ENCODE results near the gene ASIC1. TPM values are rescaled to one million over a fixed set of nuclear protein-coding genes. Genes with fewer than 3 reads are reported as not detected.

Gene ASIC1
- total and polyA plus RNA-seq, 7 donors, result 0.20 to 0.82 (median 0.32) TPM

DNA sequence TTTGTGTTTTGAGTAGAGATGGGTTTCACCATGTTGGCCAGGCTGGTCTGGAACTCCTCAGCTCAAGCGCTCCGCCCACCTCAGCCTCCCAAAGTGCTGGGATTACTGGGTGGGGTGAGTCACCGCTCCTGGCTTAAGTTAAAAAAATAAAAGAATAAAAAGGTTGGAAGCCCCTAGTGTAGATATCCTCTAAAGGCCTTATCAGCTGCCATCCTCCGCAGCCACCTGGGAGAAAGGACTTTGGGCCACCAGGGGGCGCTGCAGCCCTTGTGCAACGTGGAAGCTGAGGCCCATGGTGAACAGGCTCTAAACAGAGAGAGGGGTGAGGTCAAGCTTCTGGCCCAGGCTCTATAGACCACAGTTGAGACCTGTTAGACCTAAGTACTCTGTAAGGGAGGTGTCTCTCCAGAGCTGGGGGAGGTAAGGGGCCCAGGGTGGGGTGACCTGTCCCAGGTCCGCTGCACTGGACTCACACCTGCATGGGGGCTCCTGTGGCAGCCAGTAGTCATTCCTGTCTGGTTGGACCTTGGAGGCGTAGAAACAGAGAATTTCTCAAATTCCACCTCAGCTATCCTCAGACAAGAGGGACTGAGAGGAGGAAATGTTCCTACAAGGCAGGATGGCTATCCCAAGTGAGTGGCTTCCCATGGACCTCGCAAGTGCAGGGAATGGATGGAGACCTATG is 18.1 kb upstream of the ASIC1 start:
- H3K27me3 ChIP-seq (ENCODE audit: insufficient read depth in 3 of 3, low read length in 2 of 3), result peaks cover 0 to 10% (median 0%) of the 10 kb centered on the region in 3 donors
- ATAC-seq (peak; percentile 76 to 92 (median 84)), DNase-seq (peak; percentile 85 to 91)
- H3K36me3 ChIP-seq (ENCODE audit: insufficient read depth in 1 of 2, low read depth in 1 of 2), result no peaks in the 10 kb centered on the region
- 50 to 59% (median 53%) methylated on average over 9 of the region's 9 CpGs for WGBS, 3 donors
- H3K9me3 ChIP-seq, result no peaks in the 10 kb centered on the region
- no peak overlapping the region for H3K4me3 ChIP-seq
- H3K27ac ChIP-seq, result no peak overlapping the region
- H3K4me1 ChIP-seq, result no peaks in the 10 kb centered on the region
- intact Hi-C loops (cut with DNase I), result loop anchor here in 1 of 2 donors (1.0 kb wide), 1 partner anchor 31 kb away; no protein-coding TSS in a partner anchor
- TF ChIP-seq, protein P1, sequence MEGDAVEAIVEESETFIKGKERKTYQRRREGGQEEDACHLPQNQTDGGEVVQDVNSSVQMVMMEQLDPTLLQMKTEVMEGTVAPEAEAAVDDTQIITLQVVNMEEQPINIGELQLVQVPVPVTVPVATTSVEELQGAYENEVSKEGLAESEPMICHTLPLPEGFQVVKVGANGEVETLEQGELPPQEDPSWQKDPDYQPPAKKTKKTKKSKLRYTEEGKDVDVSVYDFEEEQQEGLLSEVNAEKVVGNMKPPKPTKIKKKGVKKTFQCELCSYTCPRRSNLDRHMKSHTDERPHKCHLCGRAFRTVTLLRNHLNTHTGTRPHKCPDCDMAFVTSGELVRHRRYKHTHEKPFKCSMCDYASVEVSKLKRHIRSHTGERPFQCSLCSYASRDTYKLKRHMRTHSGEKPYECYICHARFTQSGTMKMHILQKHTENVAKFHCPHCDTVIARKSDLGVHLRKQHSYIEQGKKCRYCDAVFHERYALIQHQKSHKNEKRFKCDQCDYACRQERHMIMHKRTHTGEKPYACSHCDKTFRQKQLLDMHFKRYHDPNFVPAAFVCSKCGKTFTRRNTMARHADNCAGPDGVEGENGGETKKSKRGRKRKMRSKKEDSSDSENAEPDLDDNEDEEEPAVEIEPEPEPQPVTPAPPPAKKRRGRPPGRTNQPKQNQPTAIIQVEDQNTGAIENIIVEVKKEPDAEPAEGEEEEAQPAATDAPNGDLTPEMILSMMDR (IDR thresholded peaks at IDR 0.05), result peak; percentile 86

DNA sequence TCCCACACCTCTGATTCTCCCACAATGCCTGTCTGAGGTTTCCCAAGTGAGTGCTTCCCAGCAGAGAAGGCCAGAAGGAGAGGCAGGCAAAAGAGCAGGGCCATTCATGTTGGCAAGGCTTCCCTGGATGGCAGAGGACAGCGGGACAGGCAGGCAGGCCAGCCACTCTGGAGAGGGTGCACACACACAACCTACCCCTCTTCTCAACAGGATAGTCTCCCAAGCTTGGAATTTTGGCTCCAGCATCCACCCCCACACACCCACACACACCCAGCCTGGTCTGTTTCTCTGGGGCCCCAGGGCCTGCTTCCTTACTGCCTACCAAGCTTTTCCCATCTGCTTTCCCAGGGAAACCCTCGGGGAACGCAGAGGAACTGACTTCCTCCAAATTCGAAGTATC is 16.7 kb upstream of the ASIC1 start:
- H3K4me1 ChIP-seq, result no peaks in the 10 kb centered on the region
- 55 to 65% (median 63%) methylated on average over 4 of the region's 4 CpGs for WGBS, 3 donors
- no peaks in the 10 kb centered on the region for H3K9me3 ChIP-seq
- no peak overlapping the region for H3K4me3 ChIP-seq
- H3K27me3 ChIP-seq (ENCODE audit: insufficient read depth in 3 of 3, low read length in 2 of 3), result peaks cover 0 to 4% (median 0%) of the 10 kb centered on the region in 3 donors
- TF ChIP-seq, protein P1 (IDR thresholded peaks at IDR 0.05), result no peak
- H3K27ac ChIP-seq, result no peak overlapping the region
- intact Hi-C loops (cut with DNase I), result no loop called here
- no peak for ATAC-seq
- no peak for DNase-seq
- no peaks in the 10 kb centered on the region for H3K36me3 ChIP-seq (ENCODE audit: insufficient read depth in 1 of 2, low read depth in 1 of 2)

DNA sequence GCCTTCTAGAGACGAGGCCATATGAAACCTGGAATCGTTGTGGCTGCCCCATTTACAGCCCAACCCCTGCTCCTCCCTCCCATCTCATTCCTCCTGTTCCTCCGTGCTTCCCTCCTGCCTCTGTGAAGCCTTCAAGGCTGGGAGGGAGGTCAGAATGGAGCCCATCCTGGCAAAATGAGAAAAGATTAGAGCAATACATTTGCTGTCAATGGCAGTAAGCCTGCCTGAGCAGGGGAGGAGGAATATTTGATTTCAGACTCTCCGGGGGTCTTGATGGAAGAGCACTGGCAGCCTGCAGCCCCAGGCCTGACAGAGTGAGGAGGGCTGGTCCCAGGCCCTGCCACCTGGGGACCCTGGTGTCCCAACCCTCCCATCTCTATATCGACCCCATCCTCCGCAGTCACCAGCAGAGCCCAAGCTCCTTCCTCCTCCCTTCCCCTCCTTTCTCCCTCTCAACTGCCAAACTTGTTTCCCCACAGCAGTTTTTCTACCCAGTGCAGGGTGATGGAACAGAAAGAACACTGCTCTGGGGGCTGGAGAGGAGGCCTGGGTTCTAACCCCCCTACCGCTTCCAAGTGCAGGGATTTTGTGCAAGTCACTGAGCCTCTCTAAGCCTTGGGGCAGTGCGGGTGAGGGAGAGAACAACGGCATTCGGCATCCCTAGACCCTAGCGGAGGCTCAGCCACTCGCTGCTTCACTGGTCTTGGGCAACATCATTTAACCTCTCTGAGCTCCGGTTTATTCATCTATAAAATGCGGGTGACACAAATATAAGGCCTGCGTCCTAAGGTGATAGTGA is 16.1 kb upstream of the ASIC1 start:
- Histone ChIP-seq H3K27ac (no peak overlapping the region), H3K9me3 (no peaks in the 10 kb centered on the region), H3K4me3 (no peak overlapping the region), H3K27me3 (ENCODE audit: insufficient read depth in 3 of 3, low read length in 2 of 3) (peaks cover 0 to under 1% (median 0%) of the 10 kb centered on the region in 3 donors), H3K36me3 (ENCODE audit: insufficient read depth in 1 of 2, low read depth in 1 of 2) (no peaks in the 10 kb centered on the region), H3K4me1 (no peaks in the 10 kb centered on the region)
- TF ChIP-seq, protein P1 (IDR thresholded peaks at IDR 0.05), result no peak
- no peak for DNase-seq
- 80 to 84% (median 83%) methylated on average over 15 of the region's 15 CpGs for WGBS, 3 donors
- intact Hi-C loops (cut with DNase I), result no loop called here
- ATAC-seq, result no peak

DNA sequence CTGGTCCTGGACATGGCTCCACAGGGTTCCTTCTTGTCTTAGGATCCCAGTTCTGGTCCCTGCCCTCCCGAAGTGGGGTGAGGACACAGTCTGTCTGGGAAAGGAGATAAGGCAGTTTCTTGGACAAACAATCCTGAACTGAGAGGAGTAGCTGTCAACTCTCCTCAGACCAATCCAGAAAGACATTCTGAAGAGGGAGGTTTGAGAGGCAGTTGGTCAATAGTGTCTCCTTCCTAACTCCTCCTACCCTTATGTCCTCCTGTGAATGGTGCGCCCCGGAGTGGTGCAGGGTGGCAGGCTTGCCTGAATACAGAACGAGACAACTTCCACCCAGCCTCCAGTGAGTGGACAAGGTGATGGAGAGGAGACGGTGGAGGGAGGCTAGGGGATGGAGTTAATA is 15.4 kb upstream of the ASIC1 start:
- H3K4me1 ChIP-seq, result no peaks in the 10 kb centered on the region
- H3K36me3 ChIP-seq (ENCODE audit: insufficient read depth in 1 of 2, low read depth in 1 of 2), result no peaks in the 10 kb centered on the region
- H3K27me3 ChIP-seq (ENCODE audit: insufficient read depth in 3 of 3, low read length in 2 of 3), result no peaks in the 10 kb centered on the region
- WGBS, 3 donors, result 85 to 89% (median 86%) methylated on average over 5 of the region's 5 CpGs
- no peak overlapping the region for H3K27ac ChIP-seq
- TF ChIP-seq, protein P1 (IDR thresholded peaks at IDR 0.05), result no peak
- DNase-seq (no peak), ATAC-seq (no peak)
- H3K9me3 ChIP-seq, result no peaks in the 10 kb centered on the region
- intact Hi-C loops (cut with DNase I), result no loop called here
- H3K4me3 ChIP-seq, result no peak overlapping the region
